LNCaP clone FGC (cell line): ENCODE data around the gene ZNF273.
A peak's percentile ranks its signal among the peaks of the same experiment; 100 is the strongest.

Source experiments
- DNase-seq: peaks from one replicate; pipeline ENCODE4 v3.0.0-alpha.2; 2011; ENCODE audit warnings: low read depth
- H3K4me3 ChIP-seq: 2 replicates; pipeline ENCODE4 v1.5.1; 2011; ENCODE audit warnings: mild to moderate bottlenecking, low read depth, low read length, control low read depth
- CTCF ChIP-seq: IDR thresholded peaks from 2 replicates; pipeline ENCODE4 v1.5.1; 2012; ENCODE audit warnings: mild to moderate bottlenecking; ENCODE audit not compliant: control insufficient read depth, insufficient read depth; ENCODE audit errors: extremely low read depth

Gene ZNF273

GRCh38 chr7:64951250-64951848 is 48.3 kb downstream of the ZNF273 start:
- DNase-seq = peak; percentile 25
- peak; percentile 83 for TF ChIP-seq CTCF
- H3K4me3 ChIP-seq = no peak overlapping the region

- DNase-seq = no peak
- no peak for TF ChIP-seq CTCF
- no peak overlapping the region for H3K4me3 ChIP-seq
These were observed 56.1 kb downstream of the ZNF273 start for GRCh38 chr7:64959072-64959747.

GRCh38 chr7:64965594-64965993 is 62.5 kb downstream of the ZNF273 start:
- H3K4me3 ChIP-seq = no peak overlapping the region
- DNase-seq = no peak
- TF ChIP-seq CTCF = no peak

DNA sequence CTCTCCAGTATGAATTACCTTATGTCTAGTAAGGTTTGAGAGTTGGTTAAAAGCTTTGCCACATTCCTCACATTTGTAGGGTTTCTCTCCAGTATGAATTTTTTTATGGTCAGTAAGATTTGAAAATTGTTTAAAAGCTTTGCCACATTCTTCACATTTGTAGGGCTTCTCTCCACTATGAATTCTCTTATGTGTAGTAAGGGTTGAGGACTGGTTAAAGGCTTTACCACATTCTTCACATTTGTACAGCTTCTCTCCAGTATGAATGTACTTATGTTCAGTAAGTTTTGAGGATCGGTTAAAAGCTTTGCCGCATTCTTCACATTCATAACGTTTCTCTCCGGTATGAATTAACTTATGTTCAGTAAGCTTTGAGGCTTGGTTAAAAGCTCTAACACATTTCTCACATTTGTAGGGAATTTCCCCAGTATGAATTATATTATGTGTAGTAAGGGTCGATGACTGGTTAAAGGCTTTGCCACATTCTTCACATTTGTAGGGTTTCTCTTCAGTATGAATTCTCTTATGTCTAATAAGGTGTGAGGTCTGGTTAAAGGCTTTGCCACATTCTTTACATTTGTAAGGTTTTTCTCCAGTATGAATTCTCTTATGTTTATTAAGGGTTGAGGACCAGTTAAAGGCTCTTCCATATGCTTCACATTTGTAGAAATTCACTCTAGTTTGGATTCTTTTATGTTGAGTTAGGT is 75.6 kb downstream of the ZNF273 start:
- DNase-seq = no peak
- no peak for TF ChIP-seq CTCF
- no peak overlapping the region for H3K4me3 ChIP-seq
